Endothelial cell of umbilical vein (primary cell): Measurements from ENCODE around the gene CDKN2B-AS1. TPM values are rescaled to one million over a fixed set of nuclear protein-coding genes. Genes with fewer than 3 reads are reported as not detected.

Experiments
- BruUV-seq: library from RNA; stranded (reverse); fragments of 400-500 nt; replicated peaks from 2 replicates; lab custom pipeline; 2021; lab: Mats Ljungman, UMichigan
- CTCF ChIA-PET: fragments of 300-600, 350-600 bp; sonication (Branson Sonifier 250); formaldehyde crosslinking; loops from one replicate; lab custom pipeline; 2021; ENCODE audit warnings: antibody characterized with exemption, inconsistent platforms; lab: Charles Lee
- POLR2A ChIA-PET: fragments of 300-600, 350-600 bp; sonication (Branson Sonifier 250); formaldehyde crosslinking; loops from one replicate; lab custom pipeline; 2021; ENCODE audit warnings: antibody characterized with exemption, inconsistent platforms; lab: Charles Lee
- DNase-seq: peaks from one replicate; pipeline ENCODE4 v3.0.0-alpha.2; 2011; ENCODE audit warnings: low read depth, low spot score
- FAIRE-seq: peaks from 2 replicates; lab custom pipeline; 2011; peaks lifted over from hg19 to GRCh38; lab: Jason Lieb, UNC
- H2AFZ ChIP-seq: 2 replicates; pipeline ENCODE4 v1.6.0; 2012; ENCODE audit warnings: low read depth, low read length, control low read depth, inconsistent platforms
- H3K27ac ChIP-seq: 2 replicates; pipeline ENCODE4 v1.5.1; 2011; ENCODE audit warnings: low read depth, mild to moderate bottlenecking, control low read depth, low read length, moderate library complexity; ENCODE audit not compliant: insufficient read depth
- H3K27me3 ChIP-seq, 2 experiments: 2 replicates each; pipeline versions ENCODE4 v1.6.0 to v1.6.1; 2011; ENCODE audit warnings: low read length in 2 of 2, mixed read lengths in 1 of 2; ENCODE audit not compliant: control insufficient read depth in 2 of 2, insufficient read depth in 2 of 2
- H3K36me3 ChIP-seq, 2 experiments: 2 replicates in 1 of 2; 3 replicates in 1 of 2; pipeline ENCODE4 v1.5.1; 2011; ENCODE audit warnings: low read length in 2 of 2, mild to moderate bottlenecking in 1 of 2, moderate library complexity in 1 of 2; ENCODE audit not compliant: control insufficient read depth in 2 of 2, insufficient read depth in 2 of 2; ENCODE audit errors: extremely low read depth in 1 of 2
- H3K4me1 ChIP-seq: 3 replicates; pipeline ENCODE4 v1.5.1; 2011; ENCODE audit warnings: mild to moderate bottlenecking, low read length; ENCODE audit not compliant: control insufficient read depth, insufficient read depth; ENCODE audit errors: extremely low read depth
- H3K4me2 ChIP-seq: 2 replicates; pipeline ENCODE4 v1.6.1; 2011; ENCODE audit warnings: low read length, control low read depth, mixed read lengths; ENCODE audit not compliant: insufficient read depth
- H3K4me3 ChIP-seq, 3 experiments: fragments of 200-600 bp in 1 of 3; sonication (generic), shearing (Covaris generic) in 1 of 3; replicated peaks in 1 of 3; 2 replicates each; pipeline ENCODE4 v1.5.1; 2011 to 2016; ENCODE audit warnings: control low read depth in 3 of 3, low read length in 3 of 3, mild to moderate bottlenecking in 2 of 3, inconsistent platforms in 1 of 3, low read depth in 1 of 3, moderate library complexity in 1 of 3; ENCODE audit not compliant: insufficient read depth in 1 of 3
- H3K79me2 ChIP-seq: 2 replicates; pipeline ENCODE4 v1.6.0; 2012; ENCODE audit warnings: low read length, inconsistent platforms; ENCODE audit not compliant: control insufficient read depth, insufficient read depth
- H3K9ac ChIP-seq: replicated peaks from 2 replicates; pipeline ENCODE3; 2011; ENCODE audit warnings: low read length, control low read depth; ENCODE audit not compliant: insufficient read depth; ENCODE audit errors: extremely low read depth
- H3K9me1 ChIP-seq: replicated peaks from 3 replicates; pipeline ENCODE4 v1.6.0; 2011; ENCODE audit warnings: mild to moderate bottlenecking, low read length; ENCODE audit not compliant: control insufficient read depth, insufficient read depth; ENCODE audit errors: extremely low read depth
- H3K9me3 ChIP-seq: replicated peaks from 2 replicates; pipeline ENCODE4 v1.5.1; 2012; ENCODE audit warnings: low read length, inconsistent platforms; ENCODE audit not compliant: control insufficient read depth, insufficient read depth
- H4K20me1 ChIP-seq: replicated peaks from 2 replicates; pipeline ENCODE3; 2011; ENCODE audit warnings: mild to moderate bottlenecking, low read length; ENCODE audit not compliant: control insufficient read depth, insufficient read depth; ENCODE audit errors: extremely low read depth
- EZH2 ChIP-seq: IDR thresholded peaks from 2 replicates; pipeline ENCODE4 v1.6.1; 2012; ENCODE audit warnings: borderline replicate concordance, low read depth, mild to moderate bottlenecking, moderate library complexity, low read length, inconsistent platforms; ENCODE audit not compliant: severe bottlenecking
- FOS ChIP-seq: IDR thresholded peaks from 2 replicates; pipeline ENCODE4 v1.6.1; 2011; ENCODE audit warnings: mild to moderate bottlenecking, low read length, moderate library complexity, borderline replicate concordance; ENCODE audit not compliant: insufficient read depth
- GATA2 ChIP-seq: IDR thresholded peaks from 2 replicates; pipeline ENCODE4 v1.7.0; 2011; ENCODE audit warnings: low read depth, mild to moderate bottlenecking, moderate library complexity, mixed read lengths, low read length; ENCODE audit not compliant: insufficient read length, insufficient read depth
- JUN ChIP-seq: IDR thresholded peaks from 2 replicates; pipeline ENCODE4 v1.6.1; 2011; ENCODE audit warnings: borderline replicate concordance, low read depth; ENCODE audit not compliant: insufficient read length, insufficient read depth
- MYC ChIP-seq: IDR thresholded peaks from one replicate; pipeline ENCODE4 v1.6.1; 2011; ENCODE audit warnings: mild to moderate bottlenecking, low read depth, low read length
- POLR2A ChIP-seq: IDR thresholded peaks from 2 replicates; pipeline ENCODE4 v1.6.1; 2012; ENCODE audit warnings: low read depth, mild to moderate bottlenecking, control low read depth, low read length
- POLR2AphosphoS5 ChIP-seq: IDR thresholded peaks from 2 replicates; pipeline ENCODE4 v1.6.1; 2012; ENCODE audit warnings: low read depth, mild to moderate bottlenecking, control low read depth, low read length, moderate library complexity; ENCODE audit not compliant: insufficient read depth
- dilution Hi-C: fragments of 300-500 bp; cut with MboI; formaldehyde crosslinking; loops from one replicate; pipeline ENCODE4 v1.15.0; 2019; ENCODE audit warnings: low sequenced_read_pairs; ENCODE audit not compliant: extremely low pct_ligation_motif_present
- intact Hi-C: fragments of 100-400 bp; cut with micrococcal nuclease; formaldehyde crosslinking; loops from one replicate; pipeline ENCODE4 v1.10.0; 2022
- polyA plus RNA-seq, 4 experiments: library from polyadenylated mRNA; depleted of rRNA in 3 of 4; stranded (reverse) in 3 of 4; unstranded in 1 of 4; fragments of >200 nt; gene quantifications; 2 replicates each; pipeline versions ENCODE4 v1.2.1 to v1.2.3, GENCODE V29; 2011 to 2012; ENCODE audit warnings: missing spikeins in 1 of 4
- total RNA-seq: library from RNA; stranded (reverse); gene quantifications from 2 replicates; pipeline ENCODE4 v1.2.3, GENCODE V29; 2021
- TF ChIP-seq, protein P1 (sequence below): IDR thresholded peaks from 2 replicates; pipeline ENCODE4 v1.6.1; 2011; ENCODE audit not compliant: insufficient read depth, insufficient read length
- TF ChIP-seq, protein P2 (sequence below), 2 donors: IDR thresholded peaks; 1 replicate in 1 of 2; 2 replicates in 1 of 2; pipeline ENCODE4 v1.5.1; 2011; ENCODE audit warnings: low read length in 2 of 2, mild to moderate bottlenecking in 2 of 2, moderate library complexity in 2 of 2, control low read depth in 1 of 2, inconsistent platforms in 1 of 2, low read depth in 1 of 2; ENCODE audit not compliant: insufficient read depth in 1 of 2; ENCODE audit errors: extremely low read depth in 1 of 2

CDKN2B-AS1 gene
- total and polyA plus RNA-seq, 2 donors (not counting 3 experiments of a cell fraction or from before 2014, with no cell fraction given) = 0.44 to 1.9 TPM

GRCh38 chr9:22055090-22055489 lies 60.5 kb downstream of the CDKN2B-AS1 start:
- H3K27ac ChIP-seq = no peak overlapping the region
- BruUV-seq = no TSS peak
- dilution Hi-C loops (no loop called here), intact Hi-C loops (loop anchor here (2.0 kb wide), 1 partner anchor 16 kb away; no protein-coding TSS in a partner anchor)
- no peaks in the 10 kb centered on the region for H3K36me3 ChIP-seq
- H3K9me1 ChIP-seq = no peaks in the 10 kb centered on the region
- H4K20me1 ChIP-seq = no peaks in the 10 kb centered on the region
- ChIA-PET POLR2A (no interaction called here), CTCF (interaction anchor here (0.8 to 5.2 kb wide), 4 partner anchors 9 to 173 kb away, joined by 3 to 28 read pairs (median 4); no protein-coding TSS in a partner anchor)
- no peak overlapping the region for H3K9ac ChIP-seq
- no peak overlapping the region for H2AFZ ChIP-seq
- no peak overlapping the region for H3K4me3 ChIP-seq
- no peaks in the 10 kb centered on the region for H3K27me3 ChIP-seq
- H3K9me3 ChIP-seq = no peaks in the 10 kb centered on the region
- DNase-seq (no peak), FAIRE-seq (no peak)
- H3K79me2 ChIP-seq = no peaks in the 10 kb centered on the region
- peaks cover 32% of the 10 kb centered on the region for H3K4me1 ChIP-seq
- H3K4me2 ChIP-seq = no peak overlapping the region
- TF ChIP-seq FOS (no peak), POLR2AphosphoS5 (no peak), JUN (no peak), EZH2 (no peak), POLR2A (no peak), GATA2 (no peak), MYC (no peak)
- TF ChIP-seq, protein P1, sequence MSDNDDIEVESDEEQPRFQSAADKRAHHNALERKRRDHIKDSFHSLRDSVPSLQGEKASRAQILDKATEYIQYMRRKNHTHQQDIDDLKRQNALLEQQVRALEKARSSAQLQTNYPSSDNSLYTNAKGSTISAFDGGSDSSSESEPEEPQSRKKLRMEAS = no peak
- TF ChIP-seq, protein P2, sequence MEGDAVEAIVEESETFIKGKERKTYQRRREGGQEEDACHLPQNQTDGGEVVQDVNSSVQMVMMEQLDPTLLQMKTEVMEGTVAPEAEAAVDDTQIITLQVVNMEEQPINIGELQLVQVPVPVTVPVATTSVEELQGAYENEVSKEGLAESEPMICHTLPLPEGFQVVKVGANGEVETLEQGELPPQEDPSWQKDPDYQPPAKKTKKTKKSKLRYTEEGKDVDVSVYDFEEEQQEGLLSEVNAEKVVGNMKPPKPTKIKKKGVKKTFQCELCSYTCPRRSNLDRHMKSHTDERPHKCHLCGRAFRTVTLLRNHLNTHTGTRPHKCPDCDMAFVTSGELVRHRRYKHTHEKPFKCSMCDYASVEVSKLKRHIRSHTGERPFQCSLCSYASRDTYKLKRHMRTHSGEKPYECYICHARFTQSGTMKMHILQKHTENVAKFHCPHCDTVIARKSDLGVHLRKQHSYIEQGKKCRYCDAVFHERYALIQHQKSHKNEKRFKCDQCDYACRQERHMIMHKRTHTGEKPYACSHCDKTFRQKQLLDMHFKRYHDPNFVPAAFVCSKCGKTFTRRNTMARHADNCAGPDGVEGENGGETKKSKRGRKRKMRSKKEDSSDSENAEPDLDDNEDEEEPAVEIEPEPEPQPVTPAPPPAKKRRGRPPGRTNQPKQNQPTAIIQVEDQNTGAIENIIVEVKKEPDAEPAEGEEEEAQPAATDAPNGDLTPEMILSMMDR (IDR thresholded peaks at IDR 0.05; ENCODE audit: extremely low read depth in 1 of 2, insufficient read depth in 1 of 2, low read depth in 1 of 2, low read length in 2 of 2) = no peak
